NB4 (cell line): ENCODE data around the gene TIAM2.
"Not testable (repeated sequence)": the region's sequence is repeated elsewhere in the genome, so short reads cannot be mapped to it uniquely, and the experiment has no call there.

Experiments used
- DNase-seq: peaks from one replicate; pipeline ENCODE4 v3.0.0; 2010; ENCODE audit warnings: low read depth
- H3K4me3 ChIP-seq: one replicate; pipeline ENCODE4 v1.5.1; 2011; ENCODE audit warnings: mild to moderate bottlenecking, low read depth, low read length, moderate library complexity
- CTCF ChIP-seq: IDR thresholded peaks from one replicate; pipeline ENCODE4 v1.5.1; 2012; ENCODE audit warnings: low read depth, low read length
- MAX ChIP-seq: IDR thresholded peaks from 2 replicates; pipeline ENCODE4 v1.6.1; 2011; ENCODE audit warnings: low read depth, low read length
- MYC ChIP-seq: IDR thresholded peaks from 2 replicates; pipeline ENCODE4 v1.6.1; 2011; ENCODE audit warnings: low read depth, low read length
- POLR2A ChIP-seq: IDR thresholded peaks from 2 replicates; pipeline ENCODE4 v1.6.1; 2011; ENCODE audit warnings: mild to moderate bottlenecking; ENCODE audit not compliant: insufficient read length; ENCODE audit errors: extremely low read depth

TIAM2 gene

GRCh38 chr6:155100591-155100990 is 105.5 kb downstream of the TIAM2 start:
- H3K4me3 ChIP-seq: no peak overlapping the region
- TF ChIP-seq MAX (no peak), MYC (no peak), CTCF (no peak), POLR2A (no peak)
- no peak for DNase-seq

- DNase-seq, H3K4me3 ChIP-seq: not testable (repeated sequence)
These were observed 108.0 kb downstream of the TIAM2 start for GRCh38 chr6:155103083-155103645.

GRCh38 chr6:155103816-155104366 is 108.8 kb downstream of the TIAM2 start:
- no peak for DNase-seq
- no peak for TF ChIP-seq CTCF
- TF ChIP-seq MYC: no peak
- H3K4me3 ChIP-seq: no peak overlapping the region

- no peak overlapping the region for H3K4me3 ChIP-seq
- TF ChIP-seq CTCF (no peak), MYC (no peak), POLR2A (no peak), MAX (no peak)
- no peak for DNase-seq
These were observed 111.5 kb downstream of the TIAM2 start for GRCh38 chr6:155106456-155107115.

GRCh38 chr6:155107432-155108069 is 112.4 kb downstream of the TIAM2 start:
- DNase-seq: no peak
- TF ChIP-seq POLR2A (no peak), CTCF (no peak), MYC (no peak), MAX (no peak)
- no peak overlapping the region for H3K4me3 ChIP-seq

- no peak for TF ChIP-seq POLR2A
- no peak for TF ChIP-seq CTCF
- TF ChIP-seq MAX: no peak
- no peak for TF ChIP-seq MYC
- DNase-seq: no peak
- H3K4me3 ChIP-seq: no peak overlapping the region
These were observed 113.1 kb downstream of the TIAM2 start for GRCh38 chr6:155108070-155108820.
